OCI-LY1 (cell line): ENCODE data around the gene IGFBPL1.

Experiments used
- EZH2 ChIP-seq: fragments of 200-600 bp; sonication (generic), shearing (Covaris generic); IDR thresholded peaks from 2 replicates; pipeline ENCODE4 v1.8.0; 2017; ENCODE audit warnings: borderline replicate concordance, mixed run types, mild to moderate bottlenecking, antibody characterized with exemption, low read length, moderate library complexity, mixed read lengths
- TF ChIP-seq, protein P1 (sequence below): fragments of 200-600 bp; sonication (generic), shearing (Covaris generic); IDR thresholded peaks from 2 replicates; pipeline ENCODE4 v1.5.1; 2017; ENCODE audit warnings: mild to moderate bottlenecking, antibody characterized with exemption, low read length, moderate library complexity, mixed read lengths

DNA sequence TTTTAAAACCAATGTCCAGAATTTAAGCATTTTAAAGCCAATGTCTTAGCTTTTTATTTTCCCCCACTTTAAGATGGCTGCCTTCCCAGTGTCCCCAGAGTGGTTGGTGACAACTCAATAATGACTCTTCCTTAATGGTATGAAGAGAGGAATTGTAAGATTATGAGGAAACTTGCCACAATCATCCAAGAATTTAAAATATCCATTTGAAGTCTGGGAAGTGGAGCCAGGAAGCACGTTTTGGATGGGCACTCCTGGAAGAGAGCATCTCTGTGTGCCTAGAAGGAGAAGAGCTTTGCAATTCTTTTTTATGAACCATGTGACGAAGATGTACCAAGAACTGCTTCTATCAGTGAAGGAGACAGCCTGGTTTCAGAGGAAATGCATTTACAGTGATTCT lies 11.3 kb upstream of the IGFBPL1 start:
- TF ChIP-seq EZH2, result no peak
- TF ChIP-seq, protein P1, sequence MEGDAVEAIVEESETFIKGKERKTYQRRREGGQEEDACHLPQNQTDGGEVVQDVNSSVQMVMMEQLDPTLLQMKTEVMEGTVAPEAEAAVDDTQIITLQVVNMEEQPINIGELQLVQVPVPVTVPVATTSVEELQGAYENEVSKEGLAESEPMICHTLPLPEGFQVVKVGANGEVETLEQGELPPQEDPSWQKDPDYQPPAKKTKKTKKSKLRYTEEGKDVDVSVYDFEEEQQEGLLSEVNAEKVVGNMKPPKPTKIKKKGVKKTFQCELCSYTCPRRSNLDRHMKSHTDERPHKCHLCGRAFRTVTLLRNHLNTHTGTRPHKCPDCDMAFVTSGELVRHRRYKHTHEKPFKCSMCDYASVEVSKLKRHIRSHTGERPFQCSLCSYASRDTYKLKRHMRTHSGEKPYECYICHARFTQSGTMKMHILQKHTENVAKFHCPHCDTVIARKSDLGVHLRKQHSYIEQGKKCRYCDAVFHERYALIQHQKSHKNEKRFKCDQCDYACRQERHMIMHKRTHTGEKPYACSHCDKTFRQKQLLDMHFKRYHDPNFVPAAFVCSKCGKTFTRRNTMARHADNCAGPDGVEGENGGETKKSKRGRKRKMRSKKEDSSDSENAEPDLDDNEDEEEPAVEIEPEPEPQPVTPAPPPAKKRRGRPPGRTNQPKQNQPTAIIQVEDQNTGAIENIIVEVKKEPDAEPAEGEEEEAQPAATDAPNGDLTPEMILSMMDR, result no peak
